ENCODE data around the gene TM4SF1. TPM values are rescaled to one million over a fixed set of nuclear protein-coding genes. Genes with fewer than 3 reads are reported as not detected.

TM4SF1 gene
- total RNA-seq, 1 experiment from 2014 or later: 535 TPM

- CTCF ChIA-PET: no interaction called here
- H3K4me3 ChIP-seq (ENCODE audit: low read length): peak overlapping the region; percentile 90
- no peak overlapping the region for H2AFZ ChIP-seq (ENCODE audit: low read length)
- peaks cover 76% of the 10 kb centered on the region for H3K36me3 ChIP-seq (ENCODE audit: low read depth, low read length)
- peaks cover 55% of the 10 kb centered on the region for H3F3A ChIP-seq (ENCODE audit: low read length, unreplicated experiment)
- H3K9me3 ChIP-seq (ENCODE audit: low read length): no peaks in the 10 kb centered on the region
- H3K27ac ChIP-seq (ENCODE audit: low read length): peak overlapping the region; percentile 99
- POLR2A ChIA-PET (ENCODE audit: unreplicated experiment): interaction anchor here (0.6 kb wide), 1 partner anchor 19 kb away, joined by 4 read pairs; no protein-coding TSS in a partner anchor
- peaks cover 86% of the 10 kb centered on the region for H3K4me1 ChIP-seq (ENCODE audit: insufficient read depth, low read length)
- TF ChIP-seq CTCF (conservative IDR thresholded peaks at IDR 0.05; ENCODE audit: low read depth, low read length) (no peak), EZH2 (IDR thresholded peaks at IDR 0.05; ENCODE audit: low read length, unreplicated experiment) (no peak), EZH2phosphoT487 (IDR thresholded peaks at IDR 0.05; ENCODE audit: borderline replicate concordance, low read length) (no peak)
- intact Hi-C loops (cut with micrococcal nuclease): loop anchor here (10.0 kb wide), 1 partner anchor 283 kb away; the partner anchor contains the start of gene WWTR1
- peak overlapping the region; percentile 35; the same call in 1 of the 2 replicates for H3K9ac ChIP-seq (ENCODE audit: low read length)
- no peak for DNase-seq
- BruUV-seq (replicated peaks): no TSS peak
- H4K20me1 ChIP-seq (ENCODE audit: low read length): peaks cover 42% of the 10 kb centered on the region
- no peak for ATAC-seq
- peak overlapping the region; percentile 92 for H3K4me2 ChIP-seq (ENCODE audit: low read length)
- no peaks in the 10 kb centered on the region for H3K27me3 ChIP-seq (ENCODE audit: low read length)
- no peaks in the 10 kb centered on the region for H3K9me2 ChIP-seq (replicated peaks; ENCODE audit: low read length)
- peaks cover 62% of the 10 kb centered on the region for H3K79me2 ChIP-seq (ENCODE audit: low read length)
Measured at GRCh38 chr3:149371723-149372114, 5.7 kb downstream of the TM4SF1 start.

GRCh38 chr3:149371001-149371722 is 6.3 kb downstream of the TM4SF1 start:
- H3K9ac ChIP-seq (ENCODE audit: low read length): peak overlapping the region; percentile 35
- H3K36me3 ChIP-seq (ENCODE audit: low read depth, low read length): peaks cover 75% of the 10 kb centered on the region
- no peak overlapping the region for H2AFZ ChIP-seq (ENCODE audit: low read length)
- DNase-seq (peak; percentile 80), ATAC-seq (peak; percentile 0; the same call in 1 of the 2 replicates)
- H3K27ac ChIP-seq (ENCODE audit: low read length): peak overlapping the region; percentile 99
- intact Hi-C loops (cut with micrococcal nuclease): loop anchor here (10.0 kb wide), 1 partner anchor 284 kb away; the partner anchor contains the start of gene WWTR1
- ChIA-PET CTCF (interaction anchor here (0.6 kb wide), 1 partner anchor 429 kb away, joined by 3 read pairs; no protein-coding TSS in a partner anchor), POLR2A (ENCODE audit: unreplicated experiment) (interaction anchor here (0.6 to 0.7 kb wide), 3 partner anchors 17 to 30 kb away, joined by 4 to 5 read pairs (median 4); no protein-coding TSS in a partner anchor)
- no peaks in the 10 kb centered on the region for H3K9me2 ChIP-seq (replicated peaks; ENCODE audit: low read length)
- H3K9me3 ChIP-seq (ENCODE audit: low read length): no peaks in the 10 kb centered on the region
- H3F3A ChIP-seq (ENCODE audit: low read length, unreplicated experiment): peaks cover 60% of the 10 kb centered on the region
- H3K27me3 ChIP-seq (ENCODE audit: low read length): no peaks in the 10 kb centered on the region
- H3K79me2 ChIP-seq (ENCODE audit: low read length): peaks cover 57% of the 10 kb centered on the region
- peaks cover 37% of the 10 kb centered on the region for H4K20me1 ChIP-seq (ENCODE audit: low read length)
- no TSS peak for BruUV-seq (replicated peaks)
- peak overlapping the region; percentile 92 for H3K4me2 ChIP-seq (ENCODE audit: low read length)
- H3K4me3 ChIP-seq (ENCODE audit: low read length): peak overlapping the region; percentile 90
- TF ChIP-seq EZH2 (IDR thresholded peaks at IDR 0.05; ENCODE audit: low read length, unreplicated experiment) (no peak), EZH2phosphoT487 (IDR thresholded peaks at IDR 0.05; ENCODE audit: borderline replicate concordance, low read length) (no peak), CTCF (conservative IDR thresholded peaks at IDR 0.05; ENCODE audit: low read depth, low read length) (peak; percentile 49)
- peaks cover 91% of the 10 kb centered on the region for H3K4me1 ChIP-seq (ENCODE audit: insufficient read depth, low read length)

All from PC-3 (cell line).